Measurements from ENCODE around the gene ITPR1.

The ITPR1 gene

DNA sequence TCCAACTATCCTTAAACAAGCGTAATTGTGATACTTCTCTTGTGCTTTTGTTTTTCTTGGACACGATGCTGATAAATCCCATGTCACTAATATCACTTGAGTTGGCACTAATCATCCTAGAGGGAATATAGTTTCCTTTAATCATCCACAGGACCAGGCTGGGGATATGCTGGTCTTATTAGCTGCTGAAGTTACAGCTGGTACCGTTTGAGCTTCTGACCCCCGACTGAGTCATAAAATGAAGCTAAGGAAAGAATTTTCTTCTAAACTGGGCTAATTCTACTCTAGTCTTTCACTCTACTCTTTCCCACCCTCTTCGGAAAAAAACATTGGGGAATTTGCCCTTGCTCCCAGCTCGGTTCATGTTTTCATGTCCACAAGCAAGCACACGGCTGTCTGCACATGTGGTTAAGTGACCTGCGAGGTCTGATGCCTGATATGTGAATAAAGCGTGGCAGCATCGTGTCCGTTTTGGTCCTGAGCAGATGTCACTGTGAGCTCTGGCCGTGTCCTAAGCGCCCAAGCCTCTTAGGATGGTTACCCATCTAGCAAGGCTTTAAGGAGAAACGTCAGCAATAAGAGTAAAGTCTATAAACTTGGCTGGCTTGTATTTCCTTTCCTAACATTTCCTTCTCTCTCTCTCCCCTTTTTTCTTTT lies 223.7 kb downstream of the ITPR1 start:
- DNase-seq (ENCODE audit: low read depth, low spot score), result no peak

- no peak for DNase-seq (ENCODE audit: low read depth, low spot score)
Observed at GRCh38 chr3:4717363-4717740, 224.2 kb downstream of the ITPR1 start.

- DNase-seq (ENCODE audit: low read depth, low spot score), result no peak
Observed at GRCh38 chr3:4718179-4718736, 225.1 kb downstream of the ITPR1 start.

- DNase-seq (ENCODE audit: low read depth, low spot score), result no peak
Observed at GRCh38 chr3:4719046-4719501, 225.9 kb downstream of the ITPR1 start.

DNA sequence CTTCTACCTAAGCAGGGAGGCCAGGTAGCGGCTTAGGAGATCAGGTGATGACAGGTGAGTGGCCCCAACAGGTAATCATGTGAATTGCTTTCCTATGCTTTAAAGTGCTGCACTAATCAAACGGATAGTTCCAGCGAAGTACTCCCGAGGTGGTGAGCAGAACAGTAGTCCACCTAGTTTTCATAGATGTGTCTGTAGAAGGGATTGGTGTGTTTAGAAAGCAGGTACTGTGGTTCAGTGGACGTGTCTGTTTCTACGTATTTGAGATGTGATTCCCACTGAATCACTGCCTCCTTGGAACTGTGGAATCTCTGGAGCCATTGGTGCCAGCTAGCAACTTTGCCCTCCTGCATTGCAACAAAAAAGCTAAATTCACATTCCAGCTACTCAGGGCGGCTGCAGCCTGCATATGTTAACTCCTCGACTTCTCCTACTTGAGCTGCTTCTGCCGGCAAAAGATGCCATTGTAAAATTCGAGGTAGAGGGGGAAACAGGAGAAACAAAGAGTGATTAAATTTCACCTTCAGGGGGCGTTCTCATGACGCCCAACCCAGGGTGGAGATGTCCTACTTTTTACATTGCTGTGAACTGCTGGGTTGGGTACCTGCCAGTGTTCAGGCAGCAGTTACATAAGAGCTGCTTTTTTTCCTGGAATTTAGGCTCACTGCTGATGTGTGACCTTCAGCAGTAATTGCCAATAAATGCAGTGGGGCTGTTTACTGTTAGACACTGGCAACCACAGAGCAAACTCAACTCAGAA lies 227.3 kb downstream of the ITPR1 start:
- DNase-seq (ENCODE audit: low read depth, low spot score), result no peak

DNA sequence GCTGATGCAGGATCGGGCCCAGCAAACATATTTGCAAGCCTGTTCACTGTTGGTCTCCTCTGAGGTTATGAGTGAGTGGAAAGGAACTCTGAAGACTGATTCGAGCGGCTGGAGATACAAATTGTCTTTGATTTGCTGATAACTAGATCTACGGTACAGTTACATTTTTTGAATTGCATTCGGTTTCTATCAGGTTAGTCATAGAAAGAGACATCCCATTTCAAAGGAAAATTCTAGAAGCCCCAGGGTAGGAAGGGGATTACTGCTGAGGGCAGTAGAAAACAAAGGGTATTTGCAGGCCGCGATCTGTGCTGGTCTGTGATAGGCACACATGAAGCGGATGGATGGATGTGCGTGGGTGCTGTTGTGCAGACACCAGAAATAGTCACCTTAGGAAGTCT lies 228.4 kb downstream of the ITPR1 start:
- DNase-seq (ENCODE audit: low read depth, low spot score), result no peak

- DNase-seq (ENCODE audit: low read depth, low spot score), result no peak
Observed at GRCh38 chr3:4722103-4722502, 229.0 kb downstream of the ITPR1 start.

DNA sequence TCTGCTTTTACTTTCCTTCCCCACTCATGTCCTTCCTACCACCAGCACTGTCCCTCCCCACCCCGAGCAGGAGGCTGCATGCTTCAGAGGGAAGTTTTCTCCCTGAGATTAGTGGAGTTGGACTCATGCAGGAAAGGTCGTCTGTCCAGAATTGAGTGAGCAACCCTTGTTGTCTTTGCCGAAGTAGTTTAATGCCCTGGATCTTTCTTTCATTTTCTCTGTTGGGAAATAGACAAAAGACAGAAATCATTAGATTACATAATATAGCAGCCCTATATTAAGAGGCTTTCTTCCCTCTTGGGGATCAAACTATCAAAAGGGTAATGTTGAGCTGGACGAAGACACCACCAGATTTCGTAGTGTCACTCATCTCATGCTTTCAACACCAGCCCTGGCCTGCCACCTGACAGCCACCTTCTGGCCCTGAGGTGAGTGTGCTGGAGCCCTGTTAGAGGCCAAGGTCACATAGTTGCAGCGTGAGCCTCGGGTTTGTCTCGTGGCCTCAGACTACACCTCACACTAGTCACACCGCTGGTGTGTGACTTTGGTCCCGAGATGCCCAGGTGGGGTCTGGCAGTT lies 231.0 kb downstream of the ITPR1 start:
- DNase-seq (ENCODE audit: low read depth, low spot score), result no peak

GRCh38 chr3:4726549-4726948 lies 233.4 kb downstream of the ITPR1 start:
- DNase-seq (ENCODE audit: low read depth, low spot score), result no peak

DNA sequence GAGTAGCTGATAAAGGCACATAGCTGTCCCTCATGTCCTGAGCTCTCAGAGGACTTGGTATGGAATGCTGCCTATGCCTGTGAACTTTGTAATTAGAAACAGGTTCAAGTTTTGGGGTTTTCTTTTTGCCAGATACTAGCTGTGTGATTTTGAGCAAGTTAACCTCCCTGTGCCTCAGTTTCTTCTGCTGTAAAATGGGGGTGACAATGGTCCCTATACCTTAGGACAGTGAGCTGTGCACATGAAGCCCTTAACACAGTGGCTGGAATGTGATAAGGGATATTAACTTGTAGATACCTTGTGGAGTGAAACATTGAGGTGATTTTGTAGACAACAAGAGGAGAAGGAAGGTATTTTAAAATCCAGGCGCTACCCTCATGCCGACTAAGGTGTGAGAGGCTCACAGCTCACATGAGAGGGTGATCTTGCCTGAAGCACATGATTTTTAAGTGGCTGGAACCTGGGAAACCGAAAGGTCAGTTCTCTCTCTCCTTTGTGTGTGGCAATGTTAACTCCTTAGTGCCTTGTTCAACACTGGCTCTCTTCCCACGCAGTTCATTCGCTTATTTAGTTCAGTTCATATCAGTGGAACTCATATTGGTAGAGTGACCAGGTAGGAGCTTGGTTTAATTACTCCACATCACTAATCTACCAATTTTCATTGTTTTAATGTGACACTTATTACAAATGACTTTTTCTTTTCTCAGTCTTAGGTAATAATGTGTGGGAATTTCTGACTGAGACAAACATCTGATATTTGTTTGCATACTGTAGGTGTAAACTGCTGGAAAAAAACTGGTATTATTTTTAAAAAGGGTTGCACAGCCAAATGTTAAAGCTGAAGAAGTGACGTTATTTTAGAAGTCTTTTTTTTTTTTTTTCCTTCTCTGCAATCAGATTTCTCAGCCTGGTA lies 236.2 kb downstream of the ITPR1 start:
- no peak for DNase-seq (ENCODE audit: low read depth, low spot score)

DNA sequence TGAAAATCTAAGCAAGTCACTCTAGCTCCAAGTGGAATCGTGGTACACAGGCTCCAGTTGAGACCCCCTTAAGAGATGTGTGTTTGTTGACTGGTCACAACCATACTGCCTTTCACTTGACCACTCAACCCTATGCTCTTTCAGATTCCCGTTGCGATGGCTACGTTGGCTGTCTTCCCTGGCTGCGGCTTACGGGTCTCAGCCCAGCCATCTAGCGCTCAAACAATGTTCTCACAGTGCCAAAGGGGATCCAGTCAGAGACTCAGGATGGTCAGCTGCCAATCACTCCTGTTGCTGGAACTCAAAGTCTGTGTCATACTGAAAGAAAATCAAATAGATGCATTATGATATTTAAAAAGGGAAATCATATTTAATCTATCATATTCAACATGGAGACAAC lies 237.6 kb downstream of the ITPR1 start:
- DNase-seq (ENCODE audit: low read depth, low spot score), result no peak

DNA sequence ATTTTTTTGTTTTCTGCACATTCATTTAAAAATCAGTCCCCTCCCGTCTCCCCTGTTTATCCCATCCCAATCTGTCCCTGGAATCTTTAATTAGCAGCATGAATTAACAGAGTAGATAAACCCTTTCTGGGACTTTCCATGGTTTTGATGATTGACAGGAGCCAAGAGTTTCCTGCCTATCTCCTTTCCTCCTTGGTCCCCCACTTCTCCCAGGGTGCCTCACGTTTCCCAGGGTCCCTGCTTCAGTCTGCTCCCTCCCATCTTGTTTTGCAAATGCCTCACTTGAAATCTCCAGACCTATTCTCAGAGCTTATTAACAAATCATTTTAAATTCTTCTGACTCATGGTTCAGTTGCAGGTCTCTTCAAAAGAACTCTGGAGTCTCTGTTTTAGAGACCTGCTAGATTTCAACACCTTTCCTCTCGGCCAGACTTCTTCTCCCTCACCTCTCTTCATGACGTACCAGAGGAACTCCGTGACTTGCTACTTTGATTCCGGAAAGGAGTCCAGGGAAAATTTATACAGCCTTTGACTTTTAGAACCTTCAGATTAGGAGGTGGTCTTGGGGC lies 238.5 kb downstream of the ITPR1 start:
- no peak for DNase-seq (ENCODE audit: low read depth, low spot score)

GRCh38 chr3:4732925-4733324 lies 239.8 kb downstream of the ITPR1 start:
- DNase-seq (ENCODE audit: low read depth, low spot score), result no peak

GRCh38 chr3:4734454-4734853 lies 241.3 kb downstream of the ITPR1 start:
- DNase-seq (ENCODE audit: low read depth, low spot score), result no peak

DNA sequence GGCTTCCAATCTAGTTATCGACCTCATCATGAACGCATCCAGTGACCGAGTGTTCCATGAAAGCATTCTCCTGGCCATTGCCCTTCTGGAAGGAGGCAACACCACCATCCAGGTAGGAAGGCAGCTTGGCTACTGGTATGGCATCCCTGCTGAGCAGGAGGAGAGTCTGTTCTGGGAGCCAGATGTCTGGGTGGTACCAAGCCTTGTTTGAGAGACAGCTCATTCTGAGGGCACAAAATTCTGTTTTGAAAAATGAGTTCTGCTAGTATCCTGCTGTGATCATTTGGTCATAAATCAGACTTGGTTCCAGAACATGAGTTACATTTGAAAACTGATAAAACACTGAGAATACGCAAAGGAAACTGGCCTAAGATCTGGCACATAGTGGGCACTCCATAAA lies 242.1 kb downstream of the ITPR1 start:
- no peak for DNase-seq (ENCODE audit: low read depth, low spot score)

DNA sequence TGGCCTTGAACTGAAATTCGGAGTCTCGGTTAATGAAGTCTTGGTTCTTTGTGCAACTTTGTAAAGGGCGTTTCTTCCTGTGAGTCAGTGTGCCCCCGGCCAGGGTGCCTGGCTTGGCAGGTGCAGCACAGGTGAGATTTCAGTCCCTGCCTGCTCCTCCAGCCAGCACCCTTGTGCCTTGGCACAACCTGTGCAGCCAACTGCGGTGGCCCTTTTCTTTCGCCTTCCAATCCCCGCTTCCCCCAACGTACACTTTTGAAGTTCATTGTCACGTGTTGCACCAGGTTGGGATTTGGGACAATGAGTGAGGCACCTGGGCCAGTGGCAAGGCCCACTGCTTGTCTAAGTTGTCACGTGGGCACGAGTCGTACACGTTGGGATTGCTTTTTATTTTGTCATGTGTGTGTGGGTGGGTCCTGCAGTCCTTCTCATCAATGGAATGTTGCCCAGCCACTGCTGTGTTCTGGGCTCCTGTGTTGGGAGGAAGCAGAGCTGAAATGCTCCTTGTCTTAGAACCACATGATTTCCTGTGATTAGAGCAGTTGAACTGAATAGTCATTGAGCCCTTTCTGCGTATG lies 243.2 kb downstream of the ITPR1 start:
- DNase-seq (ENCODE audit: low read depth, low spot score), result no peak

DNA sequence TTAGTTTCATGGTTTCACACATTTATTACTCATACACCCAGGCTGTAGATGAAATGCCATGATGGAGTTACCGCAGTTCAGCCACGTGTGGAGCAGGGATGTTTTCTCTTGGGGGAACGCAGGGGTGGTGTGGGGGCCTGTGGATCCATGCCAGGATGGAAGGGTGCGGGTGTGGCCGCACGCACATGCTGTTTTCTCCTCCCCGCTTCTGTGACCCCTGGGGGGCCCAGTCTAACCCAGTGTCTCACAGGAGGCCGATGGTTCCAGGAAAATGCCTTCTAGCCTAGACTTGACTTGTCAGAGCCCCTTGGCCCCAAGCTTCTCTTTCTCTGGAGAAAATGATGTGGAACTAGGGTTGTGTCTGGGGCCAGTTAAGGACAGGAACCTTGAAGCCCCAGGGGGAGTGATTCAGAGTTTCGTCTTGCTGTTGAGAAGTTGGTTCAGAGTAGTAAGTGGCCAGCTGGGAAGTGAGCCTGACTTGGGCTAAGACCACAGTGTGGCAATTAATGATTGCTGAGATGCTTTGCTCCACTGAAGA lies 245.7 kb downstream of the ITPR1 start:
- no peak for DNase-seq (ENCODE audit: low read depth, low spot score)

DNA sequence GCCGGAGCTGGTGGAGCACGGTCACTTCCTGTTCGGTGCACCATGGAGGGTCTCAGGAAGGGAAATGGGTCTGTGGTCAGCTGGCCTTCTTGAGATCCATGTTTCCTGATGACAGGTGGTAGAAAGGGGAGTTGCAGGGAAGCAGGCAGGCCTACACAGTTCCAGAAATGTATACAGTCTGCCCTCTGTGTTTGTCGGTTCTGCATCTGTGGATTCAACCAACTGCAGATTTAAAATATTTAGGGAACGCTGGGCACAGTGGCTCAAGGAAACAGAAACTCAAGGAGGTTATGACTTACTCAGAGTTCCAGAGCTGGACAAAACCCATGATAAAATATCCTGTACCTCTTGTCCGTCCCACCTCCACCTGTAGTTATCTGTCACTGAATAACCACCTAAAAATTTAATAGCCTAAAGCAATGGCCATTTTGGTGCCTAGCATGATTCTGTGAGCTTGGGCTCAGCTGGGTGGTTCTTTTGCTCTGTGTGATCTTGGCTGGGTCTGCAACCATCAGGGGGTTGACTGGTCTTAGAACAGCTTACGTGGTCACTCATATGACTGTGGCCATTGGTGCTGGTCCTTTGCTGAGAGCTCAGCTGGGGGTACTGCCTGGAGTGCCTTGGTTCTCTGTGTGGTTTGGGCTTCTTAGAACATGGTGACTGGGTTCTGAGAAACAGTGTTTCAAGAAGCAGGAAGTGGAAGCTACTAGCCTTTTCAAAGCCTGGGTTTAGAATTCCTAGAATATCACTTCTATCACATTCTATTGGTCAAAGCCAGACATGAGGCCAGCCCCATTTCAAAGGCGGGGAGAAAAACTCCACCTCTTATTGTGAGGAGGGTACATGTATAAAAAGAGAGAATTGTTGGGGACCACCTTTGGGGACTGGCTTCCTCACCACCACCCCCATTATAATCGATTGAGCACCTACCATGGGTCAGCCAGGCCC lies 246.4 kb downstream of the ITPR1 start:
- DNase-seq (ENCODE audit: low read depth, low spot score), result no peak

DNA sequence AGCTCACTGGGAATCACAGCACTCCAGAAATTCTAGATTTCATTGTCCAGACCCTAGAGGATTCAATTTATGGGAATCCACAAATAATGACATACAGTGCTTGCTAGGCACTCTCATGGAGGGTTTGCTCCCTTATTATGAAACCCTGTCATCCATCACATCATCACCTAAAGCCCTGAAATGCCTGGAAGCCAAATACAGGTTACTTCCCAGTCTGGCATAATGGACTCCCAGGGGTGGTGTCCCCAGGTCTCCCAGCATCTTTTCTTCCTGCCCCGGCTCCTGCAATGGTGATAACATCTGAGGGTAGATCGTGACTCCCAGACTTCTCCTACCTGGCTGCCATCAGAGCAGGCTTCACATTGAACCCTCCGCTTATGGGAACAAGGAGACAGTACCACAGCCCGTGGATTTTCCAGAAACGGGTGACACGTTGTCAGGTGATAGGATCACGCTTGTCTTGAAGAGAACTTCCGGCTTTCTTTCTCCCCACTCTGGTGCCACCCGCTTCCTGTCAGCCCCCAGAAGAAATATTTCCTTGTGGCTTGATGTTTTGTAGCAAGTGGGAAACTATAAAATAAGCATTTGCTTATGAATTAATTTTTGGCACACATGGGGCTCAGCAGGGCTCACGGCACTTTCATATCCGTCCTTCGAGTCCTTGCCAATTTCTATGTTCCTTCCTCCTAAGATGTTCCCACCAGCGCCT lies 247.4 kb downstream of the ITPR1 start:
- no peak for DNase-seq (ENCODE audit: low read depth, low spot score)

Data from activated naive CD8-positive, alpha-beta T cell treated with anti-CD3 and anti-CD28 coated beads, Interleukin-2, amount 50 U/mL, for 16 hours (primary cell).